ENCODE results near the gene C2CD2L.

The C2CD2L gene

DNA sequence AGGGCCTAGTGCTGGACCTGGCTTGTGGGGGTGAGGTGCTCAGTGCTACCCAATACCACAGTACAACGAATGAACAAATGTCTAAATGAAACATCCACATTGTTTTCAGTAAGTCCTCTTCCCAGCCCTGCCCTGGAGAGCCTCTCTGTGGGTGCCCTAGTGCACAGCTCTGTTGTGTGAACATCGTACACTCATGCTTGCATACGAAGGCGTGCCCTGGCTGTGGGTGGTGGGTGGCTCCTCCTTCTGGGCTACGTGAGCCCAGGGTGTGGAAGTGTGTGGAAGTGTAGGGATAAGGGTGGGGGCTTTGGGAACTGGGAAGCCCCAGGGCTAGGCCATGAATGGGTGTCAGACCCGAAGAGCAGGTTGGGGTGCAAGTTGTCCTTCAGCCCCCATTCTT, 60.8 kb downstream of the C2CD2L start:
- ChIA-PET CTCF (interaction anchor here (1.6 to 5.3 kb wide), 3 partner anchors 14 to 156 kb away, joined by 4 to 46 read pairs (median 6); no protein-coding TSS in a partner anchor), POLR2A (no interaction called here)
- no peak for DNase-seq (ENCODE audit: extremely low spot score)
- TF ChIP-seq, protein P1, sequence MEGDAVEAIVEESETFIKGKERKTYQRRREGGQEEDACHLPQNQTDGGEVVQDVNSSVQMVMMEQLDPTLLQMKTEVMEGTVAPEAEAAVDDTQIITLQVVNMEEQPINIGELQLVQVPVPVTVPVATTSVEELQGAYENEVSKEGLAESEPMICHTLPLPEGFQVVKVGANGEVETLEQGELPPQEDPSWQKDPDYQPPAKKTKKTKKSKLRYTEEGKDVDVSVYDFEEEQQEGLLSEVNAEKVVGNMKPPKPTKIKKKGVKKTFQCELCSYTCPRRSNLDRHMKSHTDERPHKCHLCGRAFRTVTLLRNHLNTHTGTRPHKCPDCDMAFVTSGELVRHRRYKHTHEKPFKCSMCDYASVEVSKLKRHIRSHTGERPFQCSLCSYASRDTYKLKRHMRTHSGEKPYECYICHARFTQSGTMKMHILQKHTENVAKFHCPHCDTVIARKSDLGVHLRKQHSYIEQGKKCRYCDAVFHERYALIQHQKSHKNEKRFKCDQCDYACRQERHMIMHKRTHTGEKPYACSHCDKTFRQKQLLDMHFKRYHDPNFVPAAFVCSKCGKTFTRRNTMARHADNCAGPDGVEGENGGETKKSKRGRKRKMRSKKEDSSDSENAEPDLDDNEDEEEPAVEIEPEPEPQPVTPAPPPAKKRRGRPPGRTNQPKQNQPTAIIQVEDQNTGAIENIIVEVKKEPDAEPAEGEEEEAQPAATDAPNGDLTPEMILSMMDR (IDR thresholded peaks at IDR 0.05; ENCODE audit: control extremely low read depth, extremely low read depth, low read depth, missing control alignments), result no peak
